NCI-H2227 treated with DMSO at 0.1 percent for 48 hours (cell line): ENCODE data around the gene STRN4.
"Not testable (repeated sequence)": the region's sequence is repeated elsewhere in the genome, so short reads cannot be mapped to it uniquely, and the experiment has no call there.

Experiments used
- DNase-seq: peaks from one replicate; lab custom pipeline; 2025; lab: John Stamatoyannopoulos, UW

The STRN4 gene

GRCh38 chr19:46746281-46747057, at the start of gene STRN4:
TSS of gene STRN4 (minus strand) at chr19:46746450. CDS start at chr19:46746430, 20 bp downstream.
- peak; percentile 61 for DNase-seq

- DNase-seq: no peak
Observed at GRCh38 chr19:46791944-46792343, 45.7 kb upstream of the STRN4 start.

- no peak for DNase-seq
Observed at GRCh38 chr19:46789371-46789770, 43.1 kb upstream of the STRN4 start.

GRCh38 chr19:46788968-46789338, 42.7 kb upstream of the STRN4 start:
- DNase-seq: no peak

- DNase-seq: peak; percentile 86
Observed at GRCh38 chr19:46788262-46788967, 42.2 kb upstream of the STRN4 start, which contains the start of gene SLC1A5. TSS of gene SLC1A5 (minus strand) at chr19:46788594. CDS start at chr19:46787965, 629 bp downstream.

GRCh38 chr19:46787331-46788261, 41.3 kb upstream of the STRN4 start:
- DNase-seq: peak; percentile 8

GRCh38 chr19:46787040-46787330, 40.7 kb upstream of the STRN4 start:
- DNase-seq: no peak

- no peak for DNase-seq
Observed at GRCh38 chr19:46786236-46787039, 40.2 kb upstream of the STRN4 start.

- no peak for DNase-seq
Observed at GRCh38 chr19:46785980-46786235, 39.7 kb upstream of the STRN4 start.

GRCh38 chr19:46785054-46785979, 39.1 kb upstream of the STRN4 start:
- DNase-seq: no peak

- peak; percentile 11 for DNase-seq
Observed at GRCh38 chr19:46784262-46785053, 38.2 kb upstream of the STRN4 start.

GRCh38 chr19:46783670-46784069, 37.4 kb upstream of the STRN4 start:
- no peak for DNase-seq

- no peak for DNase-seq
Observed at GRCh38 chr19:46782355-46783019, 36.2 kb upstream of the STRN4 start.

GRCh38 chr19:46777956-46778645, 31.9 kb upstream of the STRN4 start:
- DNase-seq: not testable (repeated sequence)

- DNase-seq: no peak
Observed at GRCh38 chr19:46776927-46777911, 31.0 kb upstream of the STRN4 start.

- no peak for DNase-seq
Observed at GRCh38 chr19:46775642-46776258, 29.5 kb upstream of the STRN4 start.

- no peak for DNase-seq
Observed at GRCh38 chr19:46773018-46773399, 26.8 kb upstream of the STRN4 start.
